ENCODE measurements around the gene BPIFA1. TPM values are rescaled to one million over a fixed set of nuclear protein-coding genes. Genes with fewer than 3 reads are reported as not detected.

Gene BPIFA1
- total and polyA plus RNA-seq, 2 of the 8 experiments (the other 6 are each of a cell fraction or from before 2014, with no cell fraction given): not detected

- WGBS, 2 experiments (ENCODE audit: extremely low coverage in 1 of 2, insufficient coverage in 1 of 2, insufficient read length in 1 of 2, insufficient replicate concordance in 2 of 2, low coverage in 1 of 2, low lambda C conversion rate in 2 of 2, missing lambda C conversion rate in 1 of 2): 82% methylated on average over 6 of the region's 6 CpGs; no CpG with 5 or more reads in 1 of the 2 experiments
- no peak overlapping the region for H2BK12ac ChIP-seq (ENCODE audit: low read depth, low read length)
- H3K4ac ChIP-seq (replicated peaks; ENCODE audit: insufficient read length, low read depth, low read length): no peak overlapping the region
- no peak overlapping the region for H3K4me2 ChIP-seq (ENCODE audit: insufficient read depth in 1 of 2, low read depth in 2 of 2, low read length in 2 of 2)
- no peak overlapping the region for H3K27ac ChIP-seq (ENCODE audit: low read depth, low read length)
- no peak overlapping the region for H2BK20ac ChIP-seq (ENCODE audit: low read length)
- no peak overlapping the region for H2BK120ac ChIP-seq (replicated peaks; ENCODE audit: low read depth, low read length)
- H4K8ac ChIP-seq (ENCODE audit: extremely low read depth, insufficient read depth, low read length): no peak overlapping the region
- no peaks in the 10 kb centered on the region for H4K20me1 ChIP-seq (replicated peaks in 1 of 2; ENCODE audit: control insufficient read depth in 1 of 2, insufficient read depth in 2 of 2, low read length in 2 of 2)
- no peak overlapping the region for H4K91ac ChIP-seq (replicated peaks; ENCODE audit: insufficient read length, low read length)
- ChIA-PET POLR2A (ENCODE audit: partially characterized antibody) (no interaction called here), CTCF (ENCODE audit: partially characterized antibody) (interaction anchor here (0.7 to 6.6 kb wide), 8 partner anchors 8 to 686 kb away, joined by 3 to 38 read pairs (median 4); no protein-coding TSS in a partner anchor)
- no peak overlapping the region for H3K4me3 ChIP-seq (ENCODE audit: extremely low read depth in 1 of 4, insufficient read depth in 2 of 4, low read depth in 3 of 4, low read length in 4 of 4)
- FAIRE-seq (no peak), DNase-seq (ENCODE audit: low read depth in 1 of 2, low spot score in 2 of 2) (no peak)
- no peak for TF ChIP-seq POU5F1 (IDR thresholded peaks at IDR 0.05; ENCODE audit: low read depth, low read length)
- no peak overlapping the region for H2AFZ ChIP-seq (ENCODE audit: low read length)
- H3K9ac ChIP-seq (replicated peaks in 1 of 4; ENCODE audit: extremely low read depth in 1 of 4, low read depth in 3 of 4, low read length in 3 of 4): no peak overlapping the region
- H2BK5ac ChIP-seq (ENCODE audit: low read depth, low read length): no peak overlapping the region
- no peak overlapping the region for H2AK5ac ChIP-seq (ENCODE audit: low read depth, low read length)
- H3K18ac ChIP-seq (ENCODE audit: extremely low read depth, low read length): no peak overlapping the region
- 0 out of 7 replicates have a peak, but pooled peaks cover 0 to 3% (median 0%) of the 10 kb centered on the region in 4 experiments for H3K4me1 ChIP-seq (replicated peaks in 1 of 4; ENCODE audit: control insufficient read depth in 3 of 4, insufficient read depth in 4 of 4, low read length in 3 of 4)
- no peaks in the 10 kb centered on the region for H3K23me2 ChIP-seq (ENCODE audit: low read depth, low read length)
- H4K5ac ChIP-seq (ENCODE audit: insufficient read length, low read depth, low read length): no peak overlapping the region
- no peak overlapping the region for H3K23ac ChIP-seq (ENCODE audit: insufficient read length)
- H3K56ac ChIP-seq (replicated peaks; ENCODE audit: insufficient read length, low read depth, low read length): no peak overlapping the region
- no peaks in the 10 kb centered on the region; the same call in 1 of the 2 replicates for H3K79me1 ChIP-seq (ENCODE audit: low read depth, low read length)
- H3K79me2 ChIP-seq (ENCODE audit: control insufficient read depth in 1 of 2, insufficient read depth in 2 of 2, low read length in 2 of 2): no peaks in the 10 kb centered on the region
- H3K36me3 ChIP-seq (ENCODE audit: control insufficient read depth in 2 of 4, insufficient read depth in 4 of 4, low read length in 3 of 4): no peaks in the 10 kb centered on the region
- no peak overlapping the region for H3K14ac ChIP-seq (ENCODE audit: insufficient read length)
- H2BK15ac ChIP-seq (ENCODE audit: low read length): no peak overlapping the region
- no peaks in the 10 kb centered on the region for H3K27me3 ChIP-seq (replicated peaks in 1 of 4; ENCODE audit: control insufficient read depth in 3 of 4, extremely low read depth in 1 of 4, insufficient read depth in 3 of 4, low read length in 3 of 4)
- H3K9me3 ChIP-seq (ENCODE audit: insufficient read depth in 2 of 2, low read depth in 1 of 2, low read length in 1 of 2): no peaks in the 10 kb centered on the region
Observed at GRCh38 chr20:33229843-33230242, 6.0 kb upstream of the BPIFA1 start.
